Activated CD8-positive, alpha-beta T cell treated with anti-CD3 and anti-CD28 coated beads for 36 hours (primary cell): Measurements from ENCODE around the gene WDR54. TPM values are rescaled to one million over a fixed set of nuclear protein-coding genes. Genes with fewer than 3 reads are reported as not detected.

Source experiments
- ATAC-seq: fragments of 200-7000 bp; cut with Tn5 transposase; one replicate; pipeline ENCODE4 v1.10.0; 2021; ENCODE audit warnings: mild to moderate bottlenecking, moderate library complexity
- CTCF ChIA-PET: fragments of 350-600 bp; sonication (Branson Sonifier 250); formaldehyde crosslinking; loops from one replicate; lab custom pipeline; 2021; ENCODE audit warnings: antibody characterized with exemption; lab: Charles Lee
- POLR2A ChIA-PET: fragments of 350-600 bp; sonication (Branson Sonifier 250); formaldehyde crosslinking; loops from one replicate; lab custom pipeline; 2021; ENCODE audit warnings: antibody characterized with exemption; lab: Charles Lee
- DNase-seq: peaks from one replicate; pipeline ENCODE4 v3.0.0-alpha.2; 2020
- H3K27ac Mint-ChIP-seq: one replicate; pipeline ENCODE4 v1.8.0; 2021; ENCODE audit warnings: mild to moderate bottlenecking, mixed read lengths
- H3K27me3 Mint-ChIP-seq: one replicate; pipeline ENCODE4 v1.8.0; 2021; ENCODE audit warnings: mixed read lengths
- H3K36me3 Mint-ChIP-seq: one replicate; pipeline ENCODE4 v1.8.0; 2021; ENCODE audit warnings: low read depth, mixed read lengths
- H3K4me1 Mint-ChIP-seq: one replicate; pipeline ENCODE4 v1.8.0; 2021; ENCODE audit warnings: low read depth, mixed read lengths
- H3K4me3 Mint-ChIP-seq: one replicate; pipeline ENCODE4 v1.8.0; 2021; ENCODE audit warnings: mild to moderate bottlenecking, moderate library complexity, mixed read lengths
- H3K9me3 Mint-ChIP-seq: one replicate; pipeline ENCODE4 v1.8.0; 2021; ENCODE audit warnings: mixed read lengths
- CTCF ChIP-seq: fragments of 200-600 bp; IDR thresholded peaks from one replicate; pipeline ENCODE4 v1.8.0; 2022; ENCODE audit warnings: antibody characterized with exemption, mild to moderate bottlenecking
- intact Hi-C: fragments of 100-400 bp; cut with micrococcal nuclease; formaldehyde crosslinking; loops from one replicate; pipeline ENCODE4 v1.10.0; 2022
- total RNA-seq, 2 experiments: library from RNA; stranded (reverse); gene quantifications; one replicate each; pipeline ENCODE4 v1.2.3, GENCODE V29; 2021

The WDR54 gene
- total RNA-seq, 2 experiments from 2014 or later: 129 to 132 TPM

DNA sequence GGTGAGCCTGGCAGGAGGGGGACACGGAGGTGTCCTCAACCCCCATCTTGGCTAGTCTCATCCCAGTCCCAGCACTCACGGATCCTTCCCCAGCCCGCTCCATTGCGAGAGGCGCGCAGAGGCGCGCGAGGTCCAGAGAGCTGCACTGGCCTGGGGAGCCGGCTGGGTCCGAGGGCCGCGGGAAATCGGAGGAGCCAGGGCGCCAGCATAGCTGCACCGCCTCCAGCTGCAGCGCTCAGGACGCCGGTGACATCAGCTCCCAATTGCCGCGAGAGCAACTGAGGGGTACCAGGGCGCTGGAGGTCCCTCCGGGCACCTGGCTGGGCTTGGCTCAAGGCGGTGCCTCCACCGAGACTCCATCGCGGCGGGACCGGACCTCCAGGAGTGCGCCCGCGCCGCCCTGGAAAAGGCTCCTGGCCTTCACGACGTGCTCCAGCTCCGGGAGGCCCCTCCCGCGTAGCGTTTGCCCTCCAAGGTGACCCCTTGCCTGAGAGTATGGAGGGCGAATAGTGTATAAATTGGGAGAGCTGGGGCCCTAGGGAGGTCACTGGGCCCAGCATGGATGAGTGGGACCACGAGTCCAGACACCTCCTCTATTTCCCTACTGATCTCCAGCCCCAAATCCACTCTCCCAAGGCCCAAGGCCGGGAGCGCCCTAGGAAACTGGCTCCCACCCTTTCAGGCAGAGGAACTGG is 14.7 kb downstream of the WDR54 start:
- POLR2A ChIA-PET: no interaction called here
- no peaks in the 10 kb centered on the region for H3K9me3 Mint-ChIP-seq
- H3K4me1 Mint-ChIP-seq: peaks cover 7% of the 10 kb centered on the region
- CTCF ChIA-PET: interaction anchor here (1.1 kb wide), 1 partner anchor 101 kb away, joined by 4 read pairs; no protein-coding TSS in a partner anchor
- DNase-seq: no peak
- peaks cover 15% of the 10 kb centered on the region for H3K27me3 Mint-ChIP-seq
- H3K4me3 Mint-ChIP-seq: no peak overlapping the region
- ATAC-seq: no peak
- no peak for TF ChIP-seq CTCF
- intact Hi-C loops: no loop called here
- no peak overlapping the region for H3K27ac Mint-ChIP-seq
- H3K36me3 Mint-ChIP-seq: no peaks in the 10 kb centered on the region

- DNase-seq (no peak), ATAC-seq (no peak)
- Mint-ChIP-seq H3K27ac (no peak overlapping the region), H3K4me3 (no peak overlapping the region), H3K4me1 (peaks cover 7% of the 10 kb centered on the region), H3K27me3 (peaks cover 15% of the 10 kb centered on the region), H3K9me3 (no peaks in the 10 kb centered on the region), H3K36me3 (no peaks in the 10 kb centered on the region)
- ChIA-PET POLR2A (no interaction called here), CTCF (no interaction called here)
- TF ChIP-seq CTCF: no peak
- intact Hi-C loops: no loop called here
These were observed 15.5 kb downstream of the WDR54 start for GRCh38 chr2:74436848-74437695.

GRCh38 chr2:74438248-74438647 is 16.7 kb downstream of the WDR54 start:
- no peak for ATAC-seq
- CTCF ChIA-PET: no interaction called here
- peaks cover 9% of the 10 kb centered on the region for H3K4me1 Mint-ChIP-seq
- DNase-seq: no peak
- no peak overlapping the region for H3K4me3 Mint-ChIP-seq
- no peak overlapping the region for H3K27ac Mint-ChIP-seq
- intact Hi-C loops: no loop called here
- H3K36me3 Mint-ChIP-seq: no peaks in the 10 kb centered on the region
- H3K9me3 Mint-ChIP-seq: no peaks in the 10 kb centered on the region
- H3K27me3 Mint-ChIP-seq: peaks cover 24% of the 10 kb centered on the region
- no peak for TF ChIP-seq CTCF
- POLR2A ChIA-PET: interaction anchor here (0.9 to 2.1 kb wide), 3 partner anchors 17 to 100 kb away, joined by 3 to 8 read pairs (median 6); partner anchors contain the start of genes C2orf81, INO80B and WDR54

DNA sequence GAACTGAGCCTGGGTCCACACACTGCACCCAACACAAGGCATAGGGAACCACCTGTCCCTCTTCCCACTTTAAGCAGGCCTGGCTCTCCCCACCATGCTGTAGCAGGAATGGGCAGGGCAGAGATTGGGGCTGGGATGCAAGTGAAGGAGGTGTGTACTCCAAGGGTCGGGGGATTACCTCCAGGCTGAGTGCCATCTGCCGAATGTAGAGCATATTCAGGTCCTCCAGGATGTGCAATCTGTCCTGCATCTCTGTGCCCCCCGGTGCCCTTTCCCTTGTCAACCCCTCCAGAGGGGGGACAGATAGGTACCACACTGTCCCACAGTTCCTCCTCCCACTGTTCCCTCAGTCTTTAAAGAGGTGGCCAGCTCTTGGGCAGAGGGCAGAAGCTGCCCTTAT is 17.8 kb downstream of the WDR54 start:
- ChIA-PET POLR2A (interaction anchor here (1.2 to 2.1 kb wide), 5 partner anchors 9 to 48 kb away, joined by 3 to 8 read pairs (median 4); partner anchors contain the start of genes C2orf81, INO80B, MRPL53 and WDR54), CTCF (interaction anchor here (1.0 to 1.4 kb wide), 2 partner anchors 8 to 18 kb away, joined by 3 to 6 read pairs; partner anchors contain the start of genes C2orf81 and WDR54)
- ATAC-seq (no peak), DNase-seq (no peak)
- Mint-ChIP-seq H3K4me1 (peaks cover 9% of the 10 kb centered on the region), H3K27me3 (peaks cover 27% of the 10 kb centered on the region), H3K4me3 (no peak overlapping the region), H3K9me3 (no peaks in the 10 kb centered on the region), H3K36me3 (no peaks in the 10 kb centered on the region), H3K27ac (no peak overlapping the region)
- no peak for TF ChIP-seq CTCF
- intact Hi-C loops: no loop called here
